Measurements from ENCODE around the gene HMGCLL1. TPM values are rescaled to one million over a fixed set of nuclear protein-coding genes. Genes with fewer than 3 reads are reported as not detected.

Gene HMGCLL1
- polyA plus RNA-seq, 3 donors = not detected

GRCh38 chr6:55576811-55577210 lies 2.2 kb downstream of the HMGCLL1 start:
- H3K4me1 Mint-ChIP-seq = no peaks in the 10 kb centered on the region
- TF ChIP-seq CTCF (IDR thresholded peaks at IDR 0.05) = no peak
- Histone ChIP-seq H3K4me2 (replicated peaks; ENCODE audit: extremely low read depth, low read length, poor library complexity, severe bottlenecking) (no peak overlapping the region), H3K27me3 (ENCODE audit: control insufficient read depth in 2 of 2, insufficient read depth in 2 of 2, low read length in 2 of 2) (peaks cover 0 to 9% of the 10 kb centered on the region in 2 donors), H3K9me3 (replicated peaks in 1 of 2; ENCODE audit: control insufficient read depth in 1 of 2, insufficient read depth in 1 of 2, low read length in 2 of 2) (peaks cover 3 to 9% of the 10 kb centered on the region in 2 donors), H2AFZ (ENCODE audit: insufficient read depth, low read depth, low read length, poor library complexity, severe bottlenecking) (no peak overlapping the region), H3K4me1 (ENCODE audit: control insufficient read depth in 1 of 2, insufficient read depth in 2 of 2, low read length in 2 of 2) (no peaks in the 10 kb centered on the region), H3K36me3 (replicated peaks in 1 of 2; ENCODE audit: control insufficient read depth in 1 of 2, insufficient read depth in 2 of 2, low read length in 2 of 2) (no peaks in the 10 kb centered on the region), H3K27ac (ENCODE audit: low read depth in 1 of 2, low read length in 2 of 2) (no peak overlapping the region), H4K20me1 (ENCODE audit: insufficient read depth, low read length) (no peaks in the 10 kb centered on the region), H3K9ac (ENCODE audit: insufficient read depth, low read length, poor library complexity, severe bottlenecking) (no peak overlapping the region), H3K4me3 (replicated peaks in 1 of 3; ENCODE audit: low read depth in 2 of 3, low read length in 3 of 3) (no peak overlapping the region), H3K79me2 (ENCODE audit: insufficient read depth, low read length) (no peaks in the 10 kb centered on the region)
- WGBS (ENCODE audit: insufficient coverage) = 85% methylated on average over 2 of the region's 3 CpGs
- no peak overlapping the region for H3K27ac Mint-ChIP-seq
- intact Hi-C loops (cut with micrococcal nuclease) = no loop called here
- no peak overlapping the region for H3K4me3 Mint-ChIP-seq
- no peak for DNase-seq
- H3K36me3 Mint-ChIP-seq = peaks cover 0 to 2% of the 10 kb centered on the region in 2 donors
- peaks cover 0 to 11% (median 5%) of the 10 kb centered on the region in 7 donors for H3K9me3 Mint-ChIP-seq
- H3K27me3 Mint-ChIP-seq (ENCODE audit: low read depth in 3 of 3) = peaks cover 7 to 15% (median 10%) of the 10 kb centered on the region in 3 donors

GRCh38 chr6:55574556-55574955 lies 4.4 kb downstream of the HMGCLL1 start:
- Histone ChIP-seq H3K79me2 (ENCODE audit: insufficient read depth, low read length) (no peaks in the 10 kb centered on the region), H3K4me2 (replicated peaks; ENCODE audit: extremely low read depth, low read length, poor library complexity, severe bottlenecking) (no peak overlapping the region), H2AFZ (ENCODE audit: insufficient read depth, low read depth, low read length, poor library complexity, severe bottlenecking) (no peak overlapping the region), H3K27ac (ENCODE audit: low read depth in 1 of 2, low read length in 2 of 2) (no peak overlapping the region), H3K9me3 (replicated peaks in 1 of 2; ENCODE audit: control insufficient read depth in 1 of 2, insufficient read depth in 1 of 2, low read length in 2 of 2) (peaks cover 3 to 9% of the 10 kb centered on the region in 2 donors), H3K9ac (ENCODE audit: insufficient read depth, low read length, poor library complexity, severe bottlenecking) (no peak overlapping the region), H3K4me3 (replicated peaks in 1 of 3; ENCODE audit: low read depth in 2 of 3, low read length in 3 of 3) (no peak overlapping the region), H4K20me1 (ENCODE audit: insufficient read depth, low read length) (no peaks in the 10 kb centered on the region), H3K27me3 (ENCODE audit: control insufficient read depth in 2 of 2, insufficient read depth in 2 of 2, low read length in 2 of 2) (peaks cover 0 to 9% of the 10 kb centered on the region in 2 donors), H3K36me3 (replicated peaks in 1 of 2; ENCODE audit: control insufficient read depth in 1 of 2, insufficient read depth in 2 of 2, low read length in 2 of 2) (no peaks in the 10 kb centered on the region), H3K4me1 (ENCODE audit: control insufficient read depth in 1 of 2, insufficient read depth in 2 of 2, low read length in 2 of 2) (no peaks in the 10 kb centered on the region)
- no peaks in the 10 kb centered on the region for H3K4me1 Mint-ChIP-seq
- no peak for DNase-seq
- peaks cover 0 to 2% of the 10 kb centered on the region in 2 donors for H3K36me3 Mint-ChIP-seq
- peaks cover 0 to 10% (median 4%) of the 10 kb centered on the region in 7 donors for H3K9me3 Mint-ChIP-seq
- no peak overlapping the region for H3K4me3 Mint-ChIP-seq
- TF ChIP-seq CTCF (IDR thresholded peaks at IDR 0.05) = no peak
- no CpG with 5 or more reads among the region's 2 CpGs for WGBS (ENCODE audit: insufficient coverage)
- intact Hi-C loops (cut with micrococcal nuclease) = no loop called here
- H3K27ac Mint-ChIP-seq = no peak overlapping the region
- peaks cover 7 to 15% (median 10%) of the 10 kb centered on the region in 3 donors for H3K27me3 Mint-ChIP-seq (ENCODE audit: low read depth in 3 of 3)

All from CD14-positive monocyte (primary cell).